PC-3 (cell line): ENCODE measurements around the gene SNTG2. TPM values are rescaled to one million over a fixed set of nuclear protein-coding genes. Genes with fewer than 3 reads are reported as not detected.

Source experiments
- ATAC-seq: fragments of 200-7000 bp; cut with Tn5 transposase; 2 replicates; pipeline ENCODE4 v1.9.1; 2020; ENCODE audit warnings: mild to moderate bottlenecking, moderate library complexity
- BruUV-seq: library from RNA; stranded (reverse); fragments of 400-500 nt; replicated peaks from 2 replicates; lab custom pipeline; 2021; lab: Mats Ljungman, UMichigan
- CTCF ChIA-PET: fragments of 300-600 bp; sonication (Branson Sonifier 250); formaldehyde crosslinking; loops from one replicate; lab custom pipeline; 2022; ENCODE audit warnings: antibody characterized with exemption; lab: Charles Lee
- POLR2A ChIA-PET: fragments of 300-600 bp; sonication (Branson Sonifier 250); formaldehyde crosslinking; loops from one replicate; lab custom pipeline; 2022; ENCODE audit warnings: antibody characterized with exemption; ENCODE audit not compliant: unreplicated experiment; lab: Charles Lee
- DNase-seq: peaks from one replicate; pipeline ENCODE4 v3.0.0-alpha.2; 2015
- H2AFZ ChIP-seq: fragments of 300-600 bp; sonication (generic); 2 replicates; pipeline ENCODE4 v1.6.0; 2016; ENCODE audit warnings: antibody characterized with exemption, low read length
- H3F3A ChIP-seq: fragments of 300-600 bp; sonication (generic); one replicate; pipeline ENCODE4 v1.6.0; 2017; ENCODE audit warnings: antibody characterized with exemption, low read length, control low read depth, mild to moderate bottlenecking; ENCODE audit not compliant: unreplicated experiment
- H3K27ac ChIP-seq: fragments of 300-600 bp; sonication (generic); 2 replicates; pipeline ENCODE4 v1.5.1; 2016; ENCODE audit warnings: mild to moderate bottlenecking, low read length
- H3K27me3 ChIP-seq: fragments of 300-600 bp; sonication (generic); 2 replicates; pipeline ENCODE4 v1.6.1; 2016; ENCODE audit warnings: low read length, mixed read lengths
- H3K36me3 ChIP-seq: fragments of 300-600 bp; sonication (generic); 2 replicates; pipeline ENCODE4 v1.6.1; 2016; ENCODE audit warnings: low read depth, mixed run types, low read length, mixed read lengths
- H3K4me1 ChIP-seq: fragments of 300-600 bp; sonication (generic); 2 replicates; pipeline ENCODE4 v1.5.1; 2016; ENCODE audit warnings: low read length; ENCODE audit not compliant: insufficient read depth
- H3K4me2 ChIP-seq: fragments of 300-600 bp; sonication (generic); 2 replicates; pipeline ENCODE4 v1.6.0; 2016; ENCODE audit warnings: low read length
- H3K4me3 ChIP-seq: fragments of 300-600 bp; sonication (generic); 2 replicates; pipeline ENCODE4 v1.5.1; 2016; ENCODE audit warnings: mild to moderate bottlenecking, low read length, mixed read lengths
- H3K79me2 ChIP-seq: fragments of 300-600 bp; sonication (generic); 2 replicates; pipeline ENCODE4 v1.6.1; 2017; ENCODE audit warnings: low read length, mixed read lengths
- H3K9ac ChIP-seq: fragments of 300-600 bp; sonication (generic); 2 replicates; pipeline ENCODE4 v1.6.0; 2016; ENCODE audit warnings: mild to moderate bottlenecking, low read length
- H3K9me2 ChIP-seq: fragments of 300-600 bp; sonication (generic); replicated peaks from 2 replicates; pipeline ENCODE4 v1.6.1; 2016; ENCODE audit warnings: mixed run types, low read length, mixed read lengths
- H3K9me3 ChIP-seq: fragments of 300-600 bp; sonication (generic); 2 replicates; pipeline ENCODE4 v1.6.1; 2016; ENCODE audit warnings: low read length, mixed read lengths
- H4K20me1 ChIP-seq: fragments of 300-600 bp; sonication (generic); 2 replicates; pipeline ENCODE4 v1.6.1; 2016; ENCODE audit warnings: low read length, mixed read lengths
- EZH2 ChIP-seq: fragments of 300-600 bp; sonication (generic); IDR thresholded peaks from one replicate; pipeline ENCODE4 v1.6.1; 2017; ENCODE audit warnings: antibody characterized with exemption, mild to moderate bottlenecking, low read length; ENCODE audit not compliant: unreplicated experiment
- EZH2phosphoT487 ChIP-seq: fragments of 300-600 bp; sonication (generic); IDR thresholded peaks from 2 replicates; pipeline ENCODE4 v1.6.1; 2018; ENCODE audit warnings: mild to moderate bottlenecking, antibody characterized with exemption, low read length, borderline replicate concordance
- intact Hi-C: fragments of 100-400 bp; cut with micrococcal nuclease; formaldehyde crosslinking; loops from 2 replicates; pipeline ENCODE4 v1.9.0; 2023
- total RNA-seq: library from RNA; depleted of rRNA; stranded (reverse); fragments of >200 nt; gene quantifications from 2 replicates; pipeline ENCODE4 v1.2.3, GENCODE V29; 2014
- TF ChIP-seq, protein P1 (sequence below): fragments of 300-600 bp; sonication (generic); conservative IDR thresholded peaks from 2 replicates; pipeline ENCODE4 v1.5.1; 2017; ENCODE audit warnings: antibody characterized with exemption, low read depth, mild to moderate bottlenecking, low read length

The SNTG2 gene
- total RNA-seq, 1 experiment from 2014 or later = not detected

DNA sequence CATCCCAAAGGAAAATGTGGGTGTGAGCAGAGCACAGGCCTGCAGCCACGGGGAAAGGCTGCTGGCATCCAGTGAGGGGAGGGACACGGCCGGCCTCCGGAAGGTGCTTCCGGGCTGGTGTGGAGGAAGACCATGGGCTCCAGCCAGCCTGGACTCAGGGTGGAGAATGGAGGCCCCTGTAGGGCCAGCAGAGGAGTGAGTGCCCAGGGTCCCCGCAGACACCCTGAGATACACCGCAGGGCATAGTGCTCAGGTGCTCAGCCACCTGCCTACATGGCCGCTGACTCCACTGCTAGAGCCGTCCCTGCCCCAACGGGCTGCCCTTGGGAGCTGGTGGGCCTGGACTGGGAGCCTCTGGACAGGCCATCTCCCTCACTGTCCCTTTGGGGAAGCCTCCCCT, 28.5 kb upstream of the SNTG2 start:
- intact Hi-C loops = no loop called here
- ChIA-PET CTCF (no interaction called here), POLR2A (no interaction called here)
- Histone ChIP-seq H3K36me3 (no peaks in the 10 kb centered on the region), H3K4me1 (no peaks in the 10 kb centered on the region), H3K9me2 (no peaks in the 10 kb centered on the region), H4K20me1 (no peaks in the 10 kb centered on the region), H3K9ac (no peak overlapping the region), H3K4me2 (no peak overlapping the region), H3K4me3 (no peak overlapping the region), H3K9me3 (no peaks in the 10 kb centered on the region), H3K79me2 (no peaks in the 10 kb centered on the region), H3K27me3 (peaks cover 94% of the 10 kb centered on the region), H2AFZ (no peak overlapping the region), H3K27ac (no peak overlapping the region), H3F3A (no peaks in the 10 kb centered on the region)
- BruUV-seq = no TSS peak
- TF ChIP-seq, protein P1, sequence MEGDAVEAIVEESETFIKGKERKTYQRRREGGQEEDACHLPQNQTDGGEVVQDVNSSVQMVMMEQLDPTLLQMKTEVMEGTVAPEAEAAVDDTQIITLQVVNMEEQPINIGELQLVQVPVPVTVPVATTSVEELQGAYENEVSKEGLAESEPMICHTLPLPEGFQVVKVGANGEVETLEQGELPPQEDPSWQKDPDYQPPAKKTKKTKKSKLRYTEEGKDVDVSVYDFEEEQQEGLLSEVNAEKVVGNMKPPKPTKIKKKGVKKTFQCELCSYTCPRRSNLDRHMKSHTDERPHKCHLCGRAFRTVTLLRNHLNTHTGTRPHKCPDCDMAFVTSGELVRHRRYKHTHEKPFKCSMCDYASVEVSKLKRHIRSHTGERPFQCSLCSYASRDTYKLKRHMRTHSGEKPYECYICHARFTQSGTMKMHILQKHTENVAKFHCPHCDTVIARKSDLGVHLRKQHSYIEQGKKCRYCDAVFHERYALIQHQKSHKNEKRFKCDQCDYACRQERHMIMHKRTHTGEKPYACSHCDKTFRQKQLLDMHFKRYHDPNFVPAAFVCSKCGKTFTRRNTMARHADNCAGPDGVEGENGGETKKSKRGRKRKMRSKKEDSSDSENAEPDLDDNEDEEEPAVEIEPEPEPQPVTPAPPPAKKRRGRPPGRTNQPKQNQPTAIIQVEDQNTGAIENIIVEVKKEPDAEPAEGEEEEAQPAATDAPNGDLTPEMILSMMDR = no peak
- TF ChIP-seq EZH2 = no peak
- TF ChIP-seq EZH2phosphoT487 = no peak
- no peak for ATAC-seq
- no peak for DNase-seq

GRCh38 chr2:923832-924601, 26.6 kb upstream of the SNTG2 start:
- no peaks in the 10 kb centered on the region for H3K79me2 ChIP-seq
- TF ChIP-seq EZH2phosphoT487 (no peak), EZH2 (no peak)
- TF ChIP-seq, protein P1 = no peak
- no peak overlapping the region for H2AFZ ChIP-seq
- H3K4me1 ChIP-seq = no peaks in the 10 kb centered on the region
- no peak for ATAC-seq
- no peaks in the 10 kb centered on the region for H3K9me3 ChIP-seq
- H3K4me3 ChIP-seq = no peak overlapping the region
- peaks cover 86% of the 10 kb centered on the region for H3K27me3 ChIP-seq
- no peaks in the 10 kb centered on the region for H4K20me1 ChIP-seq
- no peak overlapping the region for H3K9ac ChIP-seq
- BruUV-seq = no TSS peak
- intact Hi-C loops = no loop called here
- no peak overlapping the region for H3K27ac ChIP-seq
- ChIA-PET CTCF (no interaction called here), POLR2A (no interaction called here)
- H3K4me2 ChIP-seq = no peak overlapping the region
- no peaks in the 10 kb centered on the region for H3K9me2 ChIP-seq
- no peaks in the 10 kb centered on the region for H3F3A ChIP-seq
- no peak for DNase-seq
- no peaks in the 10 kb centered on the region for H3K36me3 ChIP-seq

DNA sequence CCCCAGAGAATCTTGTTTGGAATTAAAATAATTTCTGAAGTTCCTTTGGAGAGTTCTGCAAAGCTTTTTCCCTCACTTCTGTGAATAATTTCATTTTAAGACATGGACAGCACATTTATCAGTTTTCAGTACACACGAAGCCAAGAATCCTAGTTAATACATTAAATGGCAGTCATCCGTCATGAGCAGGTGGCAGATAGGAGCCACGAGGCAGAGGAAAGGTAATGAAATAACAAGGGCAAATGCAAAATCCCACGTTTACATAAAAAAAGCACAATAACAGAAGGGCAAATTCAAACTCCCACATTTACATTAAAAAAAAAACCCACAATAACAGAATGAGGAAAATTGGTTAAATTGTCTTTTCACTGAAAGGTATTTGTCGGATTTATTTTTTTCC, 25.9 kb upstream of the SNTG2 start:
- Histone ChIP-seq H3K36me3 (no peaks in the 10 kb centered on the region), H4K20me1 (no peaks in the 10 kb centered on the region), H3K27me3 (peaks cover 87% of the 10 kb centered on the region), H2AFZ (no peak overlapping the region), H3K9ac (no peak overlapping the region), H3K9me2 (no peaks in the 10 kb centered on the region), H3F3A (no peaks in the 10 kb centered on the region), H3K4me3 (no peak overlapping the region), H3K27ac (no peak overlapping the region), H3K4me2 (no peak overlapping the region), H3K79me2 (no peaks in the 10 kb centered on the region), H3K9me3 (no peaks in the 10 kb centered on the region), H3K4me1 (no peaks in the 10 kb centered on the region)
- intact Hi-C loops = no loop called here
- DNase-seq (no peak), ATAC-seq (no peak)
- POLR2A ChIA-PET = no interaction called here
- CTCF ChIA-PET = no interaction called here
- TF ChIP-seq EZH2 (peak; percentile 64), EZH2phosphoT487 (no peak)
- TF ChIP-seq, protein P1 = no peak
- BruUV-seq = no TSS peak
